Frontal cortex (tissue), 4 donors: ENCODE data around the gene HRH3. TPM values are rescaled to one million over a fixed set of nuclear protein-coding genes. Genes with fewer than 3 reads are reported as not detected.

Experiments
- DNase-seq, 2 donors: peaks; one replicate each; pipeline ENCODE4 v3.0.0; 2012; ENCODE audit warnings: low spot score in 2 of 2
- FAIRE-seq: peaks from 2 replicates; lab custom pipeline; 2012; peaks lifted over from hg19 to GRCh38; lab: Jason Lieb, UNC
- total RNA-seq: library from RNA; depleted of rRNA; stranded (reverse); fragments of >200 nt; gene quantifications from one replicate; pipeline ENCODE4 v1.2.3, GENCODE V29; 2014
- donor health status: control.
- donor health status: control.
- donor health status: control.

The HRH3 gene
- total RNA-seq, 1 donor from 2014 or later = 0.82 TPM

- no peak for DNase-seq
- FAIRE-seq = no peak
These were observed 16.6 kb downstream of the HRH3 start for GRCh38 chr20:62203378-62204030.

GRCh38 chr20:62202676-62203377, 17.3 kb downstream of the HRH3 start:
- FAIRE-seq (no peak), DNase-seq (no peak)

GRCh38 chr20:62202083-62202395, 18.0 kb downstream of the HRH3 start:
- FAIRE-seq = no peak
- no peak for DNase-seq

DNA sequence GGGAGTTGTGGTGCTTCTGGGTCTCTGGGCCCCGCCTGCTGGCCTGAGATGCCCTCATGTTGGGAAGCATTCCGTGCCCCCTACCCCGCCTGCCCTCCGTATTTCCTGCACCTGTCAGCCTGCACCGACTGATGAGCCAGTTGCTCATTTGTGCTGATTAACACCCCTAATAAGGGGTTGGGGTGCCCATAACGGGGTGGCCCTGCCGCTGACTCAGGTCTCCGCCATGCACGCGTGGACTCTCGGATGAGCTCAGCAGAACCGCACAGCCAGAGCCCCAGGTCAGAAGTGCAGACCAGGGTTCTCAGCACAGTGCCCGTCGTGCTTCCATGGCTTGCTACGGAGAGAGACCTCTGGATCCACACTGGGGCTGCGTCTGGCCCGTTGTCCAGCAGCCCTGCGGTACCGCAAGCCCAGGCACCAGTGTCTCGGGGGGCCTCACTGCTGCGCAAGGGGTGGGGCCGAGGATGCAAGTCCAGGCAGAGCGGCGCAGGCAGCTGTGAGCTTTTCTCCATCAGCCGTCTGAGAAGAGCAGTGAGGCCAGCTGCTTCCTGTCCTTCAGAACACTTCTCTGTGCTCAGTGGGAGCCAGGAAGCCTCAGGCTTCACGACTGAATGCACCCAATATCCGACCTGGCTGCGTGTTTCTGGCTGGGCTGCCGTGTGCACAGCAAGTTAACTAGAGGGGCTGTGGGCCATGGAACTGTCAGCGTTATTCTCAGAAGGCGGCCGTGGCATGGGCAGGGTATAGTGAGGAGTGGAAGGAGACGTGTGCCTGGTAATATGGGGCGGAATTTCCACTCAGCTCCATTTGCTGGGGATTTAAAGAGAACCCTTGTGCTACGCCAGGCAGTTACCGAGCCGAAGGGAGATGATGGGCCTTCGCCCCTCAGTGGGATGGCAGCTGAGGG, 18.6 kb downstream of the HRH3 start:
- DNase-seq = no peak
- FAIRE-seq = no peak

DNA sequence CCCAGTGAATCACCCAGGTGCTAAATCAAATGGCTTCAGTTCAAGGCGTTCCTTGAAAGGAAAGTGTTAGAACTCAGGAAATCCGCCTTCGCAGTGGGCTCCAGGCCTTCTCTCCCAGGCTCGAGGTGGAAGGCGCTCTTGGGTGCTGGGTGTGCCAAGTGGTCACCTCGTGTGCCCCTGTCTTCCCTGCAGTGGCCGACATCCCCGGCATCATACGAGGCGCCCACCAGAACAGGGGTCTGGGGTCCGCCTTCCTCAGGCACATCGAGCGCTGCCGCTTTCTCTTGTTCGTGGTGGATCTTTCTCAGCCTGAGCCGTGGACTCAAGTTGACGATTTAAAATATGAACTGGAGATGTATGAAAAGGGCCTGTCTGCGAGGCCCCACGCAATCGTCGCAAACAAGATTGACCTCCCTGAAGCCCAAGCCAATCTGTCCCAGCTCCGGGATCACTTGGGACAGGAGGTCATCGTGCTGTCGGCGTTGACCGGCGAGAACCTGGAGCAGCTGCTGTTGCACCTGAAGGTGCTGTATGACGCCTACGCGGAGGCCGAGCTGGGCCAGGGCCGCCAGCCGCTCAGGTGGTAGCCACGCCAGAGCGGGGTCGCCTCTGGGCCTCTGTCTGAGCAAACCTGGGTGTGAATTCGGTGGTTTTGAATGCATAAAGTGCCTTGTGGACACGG, 19.4 kb downstream of the HRH3 start:
- DNase-seq (no peak), FAIRE-seq (no peak)

DNA sequence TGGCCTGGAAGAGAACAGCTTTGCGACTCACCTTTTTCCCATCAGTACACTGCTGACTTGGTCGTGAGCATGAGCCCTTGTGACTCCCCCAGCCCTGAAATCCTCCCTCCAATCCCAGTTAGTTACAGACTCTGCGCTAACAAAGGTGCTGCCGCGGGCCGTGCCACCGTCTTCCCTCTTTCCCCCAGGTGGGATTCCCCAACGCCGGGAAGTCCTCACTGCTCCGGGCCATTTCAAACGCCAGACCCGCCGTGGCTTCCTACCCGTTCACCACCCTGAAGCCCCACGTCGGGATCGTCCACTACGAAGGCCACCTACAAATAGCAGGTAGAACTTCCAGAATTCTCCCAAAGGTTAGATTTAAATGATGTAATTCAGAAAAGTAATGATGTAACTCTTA, 21.1 kb downstream of the HRH3 start:
- FAIRE-seq = no peak
- no peak for DNase-seq

GRCh38 chr20:62198496-62198895, 21.6 kb downstream of the HRH3 start:
- DNase-seq (no peak), FAIRE-seq (no peak)

DNA sequence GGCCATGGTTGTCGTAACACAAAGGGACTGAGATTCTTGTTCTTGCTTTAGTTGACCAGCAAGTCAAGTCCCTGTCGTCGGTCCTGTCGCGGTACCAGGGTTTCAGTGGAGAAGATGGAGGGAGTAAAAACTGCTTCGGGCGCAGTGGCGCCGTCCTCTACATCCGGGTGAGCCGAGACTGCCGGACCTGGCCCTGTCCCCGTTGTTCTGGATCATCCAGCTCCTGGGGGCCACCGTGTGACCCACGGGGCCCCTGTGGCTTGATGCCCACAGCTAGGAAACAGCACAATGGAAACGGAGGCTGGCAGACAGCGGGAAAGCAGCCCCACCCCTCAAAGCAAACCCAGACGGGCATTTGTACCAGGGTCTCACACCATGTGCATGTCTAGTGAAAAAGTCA, 22.3 kb downstream of the HRH3 start:
- FAIRE-seq = no peak

DNA sequence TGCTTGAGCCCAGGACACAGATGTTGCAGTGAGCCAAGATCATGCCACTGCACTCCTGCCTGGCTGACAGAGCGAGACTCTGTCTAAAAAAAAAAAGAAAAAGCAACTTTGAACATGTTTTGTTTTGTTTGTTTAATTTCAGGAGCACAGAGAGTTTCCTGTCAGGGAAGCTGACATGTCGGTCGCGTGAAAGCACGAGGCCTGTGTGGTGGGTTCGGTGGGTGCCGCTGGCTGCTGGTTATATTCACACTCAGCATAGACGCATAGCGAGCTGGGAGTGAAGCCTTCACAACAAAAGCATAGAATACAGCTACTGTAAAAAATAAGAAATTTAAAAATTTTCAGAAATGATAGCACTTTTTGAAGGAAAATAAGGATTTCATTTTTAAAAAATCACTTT, 22.8 kb downstream of the HRH3 start:
- no peak for DNase-seq
- no peak for FAIRE-seq

More for the DNA sequence above, 22.3 kb downstream of the HRH3 start:
- no peak for DNase-seq

- no peak for DNase-seq
- FAIRE-seq = no peak
These were observed 23.8 kb downstream of the HRH3 start for GRCh38 chr20:62196286-62196685.

DNA sequence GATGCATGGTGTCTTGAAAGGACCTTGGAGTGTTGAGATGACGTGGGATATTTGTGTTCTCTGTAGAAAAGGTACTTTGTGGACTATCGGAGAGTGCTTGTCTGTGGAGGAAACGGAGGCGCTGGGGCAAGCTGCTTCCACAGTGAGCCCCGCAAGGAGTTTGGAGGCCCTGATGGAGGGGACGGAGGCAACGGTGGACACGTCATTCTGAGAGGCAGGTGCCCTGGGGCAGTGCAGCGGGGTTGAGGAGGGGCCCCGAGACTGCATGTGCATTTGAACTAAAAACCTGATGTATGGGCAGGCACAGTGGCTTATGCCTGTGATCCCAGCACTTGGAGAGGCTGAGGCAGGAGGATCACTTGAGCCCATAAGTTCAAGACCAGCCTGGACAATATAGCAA, 24.3 kb downstream of the HRH3 start:
- no peak for FAIRE-seq
- DNase-seq = no peak

GRCh38 chr20:62195075-62195405, 25.0 kb downstream of the HRH3 start:
- DNase-seq = no peak
- no peak for FAIRE-seq

DNA sequence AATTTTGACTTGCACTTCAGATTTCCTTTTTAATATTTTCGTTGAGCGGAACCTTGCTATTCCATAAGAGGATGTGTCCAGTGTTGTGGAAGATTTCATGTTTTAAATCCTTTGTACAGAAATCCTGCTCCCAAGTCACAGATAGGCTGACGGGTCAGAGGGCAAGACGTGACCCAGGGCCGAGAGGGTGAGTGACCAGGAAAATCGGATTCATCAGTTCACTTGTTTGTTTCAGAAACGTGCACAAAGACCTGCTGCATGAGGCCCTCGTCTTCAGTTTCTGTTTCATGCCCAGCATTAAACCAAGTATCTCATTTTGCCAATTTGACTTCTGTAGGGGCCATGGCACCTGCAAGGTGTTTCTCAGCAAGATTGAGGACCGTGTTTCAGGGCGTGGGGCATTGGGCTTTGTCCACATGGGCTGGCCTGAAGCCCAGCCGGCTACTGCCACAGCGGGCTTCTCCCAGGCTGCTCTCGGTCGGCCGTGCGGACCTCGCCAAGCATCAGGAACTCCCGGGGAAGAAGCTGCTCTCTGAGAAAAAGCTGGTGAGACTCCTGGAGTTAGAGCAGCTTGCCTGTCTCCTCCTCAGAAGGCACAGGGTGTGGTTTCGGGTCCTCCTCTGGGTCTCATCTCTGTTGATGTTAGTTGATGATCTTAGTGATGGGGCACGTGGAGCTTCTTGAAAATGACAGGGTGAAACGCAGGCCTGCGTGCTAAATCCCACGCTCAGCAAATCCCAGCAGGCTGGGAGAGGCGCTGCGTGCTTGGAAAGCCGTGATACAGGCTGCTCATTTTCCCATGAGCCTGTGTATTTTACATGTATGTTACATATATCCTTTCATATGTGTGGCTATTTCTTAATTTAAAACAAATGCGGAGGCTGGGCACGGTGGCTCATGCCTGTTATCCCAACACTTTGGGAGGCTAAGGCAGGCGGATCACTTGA, 26.7 kb downstream of the HRH3 start:
- FAIRE-seq (no peak), DNase-seq (no peak)

DNA sequence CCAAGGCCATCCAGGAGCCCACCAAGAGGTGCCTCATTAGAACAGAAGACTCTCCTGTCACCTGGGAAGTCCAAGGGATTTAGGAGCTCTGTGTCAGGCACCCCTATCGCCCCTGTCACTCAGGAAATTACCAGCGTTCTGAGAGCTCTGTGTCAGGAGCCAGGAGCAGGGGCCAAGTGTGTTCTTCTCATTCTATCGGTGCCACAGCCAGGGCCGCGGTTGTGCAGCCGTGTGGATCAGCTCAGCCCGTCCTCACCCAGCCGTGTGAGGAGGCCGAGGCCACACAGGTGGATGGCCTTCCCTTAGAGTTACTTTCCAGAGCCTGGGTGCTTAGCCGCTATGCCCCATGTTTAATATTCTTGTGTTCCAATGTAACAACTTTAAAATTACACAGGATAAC, 27.4 kb downstream of the HRH3 start:
- no peak for DNase-seq
- no peak for FAIRE-seq

DNA sequence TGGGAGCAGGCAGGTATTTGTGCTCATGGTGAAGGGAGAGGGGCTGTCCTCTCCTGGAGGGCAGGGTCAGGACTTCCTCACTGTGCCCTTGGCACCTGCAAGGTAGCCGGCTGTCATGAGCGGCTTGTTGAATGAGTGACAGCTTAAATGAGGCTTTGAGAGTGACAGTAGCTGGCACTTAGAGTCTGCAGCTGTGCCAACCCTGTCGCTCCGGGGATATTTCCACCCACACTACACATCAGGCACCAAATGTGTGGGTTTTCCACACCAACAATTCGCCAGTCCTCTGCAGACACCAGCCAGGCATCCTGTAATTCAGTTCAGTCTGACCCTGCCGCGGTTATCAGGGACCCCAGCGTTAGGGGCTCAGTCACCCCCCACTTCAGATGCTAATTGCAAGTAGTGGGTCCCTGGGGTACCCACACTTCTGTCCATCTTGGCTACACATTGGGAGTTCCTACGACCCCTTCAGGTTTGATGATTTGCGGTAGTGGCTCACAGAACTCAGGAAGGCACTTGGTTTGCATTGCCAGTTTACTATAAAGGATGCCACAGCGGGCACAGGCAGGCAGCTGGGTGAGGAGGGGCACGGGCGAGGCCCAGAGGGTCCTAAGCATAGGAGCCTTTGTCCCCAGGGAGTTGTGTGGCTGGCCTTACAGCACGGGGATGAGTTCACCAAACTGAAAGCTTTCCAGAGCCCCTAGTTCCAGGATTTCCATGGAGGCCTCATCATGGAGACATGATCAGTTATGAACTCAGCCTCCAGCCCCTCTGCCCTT, 28.1 kb downstream of the HRH3 start:
- DNase-seq (no peak), FAIRE-seq (no peak)

DNA sequence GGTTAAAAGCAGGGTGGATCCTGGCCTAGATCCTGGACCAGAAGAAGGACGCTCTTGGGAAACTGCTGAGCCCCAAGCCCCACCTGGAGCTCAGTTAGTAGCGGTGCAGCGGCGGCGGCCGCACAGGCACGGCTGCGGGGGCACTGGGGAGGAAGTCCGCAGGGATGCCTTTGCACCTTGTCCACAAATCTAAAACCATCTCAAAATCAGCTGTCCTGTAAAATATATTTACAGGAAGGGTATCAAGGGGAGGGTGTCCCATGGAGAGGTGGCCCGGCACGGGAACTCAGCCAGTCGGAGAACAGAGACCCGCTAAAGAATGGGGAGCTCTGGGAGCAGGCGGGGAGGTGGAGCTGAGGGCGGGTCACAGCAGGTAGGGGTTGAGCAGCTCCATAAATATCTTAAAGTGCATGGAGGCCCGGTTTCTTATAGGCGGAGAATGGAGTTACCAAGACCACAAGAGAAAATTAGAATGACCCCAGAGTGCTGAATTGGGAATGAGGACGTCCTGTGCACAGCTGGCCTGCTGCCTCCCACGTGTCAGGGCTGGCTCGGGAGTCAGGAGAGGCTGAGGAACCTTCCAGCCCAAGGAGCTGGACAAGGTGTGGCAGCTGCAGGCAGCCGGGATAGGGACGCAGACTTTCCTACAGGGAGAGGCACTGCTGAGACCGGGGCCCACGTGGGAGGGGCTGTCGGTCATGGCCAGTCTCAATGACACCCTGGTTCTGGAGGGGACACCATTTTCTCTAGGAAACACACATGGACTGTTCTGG, 29.3 kb downstream of the HRH3 start:
- FAIRE-seq (no peak), DNase-seq (no peak)

DNA sequence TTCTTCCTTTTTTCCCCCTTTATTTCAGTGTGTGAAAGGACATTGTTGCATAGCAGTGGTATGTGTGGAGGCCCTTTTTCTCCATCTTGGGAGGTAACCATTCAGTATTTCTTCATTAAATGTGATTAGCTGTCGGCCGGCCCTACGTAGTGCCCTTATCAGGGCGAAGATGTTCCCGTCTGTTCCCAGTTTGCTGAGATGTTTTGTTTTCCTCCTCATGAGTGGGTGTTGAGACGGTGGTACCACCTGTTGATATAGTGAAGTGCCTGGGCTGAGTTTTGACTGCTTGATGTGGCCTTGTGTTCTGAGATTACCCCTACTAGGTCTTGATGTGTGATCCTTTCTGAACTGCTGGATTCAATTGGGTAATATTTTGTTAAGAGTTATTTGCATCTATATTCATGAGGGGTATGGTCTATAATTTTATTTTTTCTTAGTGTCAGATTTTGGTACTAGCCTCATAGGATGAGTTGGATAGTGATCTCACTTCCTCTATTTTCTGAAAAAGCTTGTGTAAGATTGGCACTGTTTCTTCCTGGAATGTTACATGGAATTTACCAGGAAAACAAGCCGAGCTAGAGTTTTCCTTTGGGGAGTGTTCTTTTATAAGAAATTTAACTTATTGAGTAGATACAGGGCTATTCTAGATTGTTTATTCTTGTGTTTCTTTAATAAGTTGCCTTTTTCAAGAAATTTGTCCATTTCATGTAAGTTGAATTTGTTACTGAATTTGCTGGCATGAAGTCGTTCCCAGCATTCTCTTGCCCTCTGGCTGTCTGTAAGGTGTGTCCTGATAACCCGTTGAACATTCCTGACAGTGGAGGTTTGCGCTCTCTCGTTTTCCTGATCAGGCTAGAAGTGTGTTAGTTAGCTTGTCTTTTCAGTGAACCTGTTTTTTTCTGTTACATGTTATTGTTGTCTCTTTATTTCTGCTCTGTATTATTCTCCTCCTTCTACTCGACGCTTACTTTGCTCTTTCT, 32.9 kb downstream of the HRH3 start:
- DNase-seq (no peak), FAIRE-seq (no peak)
